SU-DHL-6 (cell line): Measurements from ENCODE around the gene OR52E5.

Experiments
- EZH2phosphoT487 ChIP-seq: fragments of 200-600 bp; sonication (generic), shearing (Covaris generic); conservative IDR thresholded peaks from 2 replicates; pipeline ENCODE4 v1.6.1; 2018; ENCODE audit warnings: mild to moderate bottlenecking, antibody characterized with exemption, low read length, moderate library complexity, mixed read lengths
- TF ChIP-seq, protein P1 (sequence below): fragments of 200-600 bp; sonication (generic); IDR thresholded peaks from one replicate; pipeline ENCODE4 v1.5.1; 2017; ENCODE audit warnings: antibody characterized with exemption, mild to moderate bottlenecking, low read length, moderate library complexity; ENCODE audit not compliant: insufficient read depth, poor library complexity, severe bottlenecking

DNA sequence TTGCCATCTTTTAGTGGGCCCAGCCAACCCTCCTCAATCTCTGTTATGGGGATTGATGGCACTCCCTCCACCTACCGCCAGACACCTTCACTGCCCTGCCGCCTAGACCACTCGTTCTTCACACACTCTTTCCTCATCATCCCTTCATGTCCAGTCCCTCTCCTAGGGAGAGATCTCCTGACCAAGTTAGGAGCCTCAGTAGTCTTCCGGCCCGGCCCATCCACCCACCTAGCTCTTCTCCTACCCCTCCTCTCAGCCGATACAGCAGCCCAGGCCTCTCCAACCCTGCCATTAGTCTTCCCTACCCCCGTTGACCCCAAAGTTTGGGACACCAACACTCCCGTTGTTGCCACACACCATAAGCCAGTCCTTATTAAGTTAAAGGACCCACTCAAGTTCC lies 38.1 kb downstream of the OR52E5 start:
- TF ChIP-seq, protein P1, sequence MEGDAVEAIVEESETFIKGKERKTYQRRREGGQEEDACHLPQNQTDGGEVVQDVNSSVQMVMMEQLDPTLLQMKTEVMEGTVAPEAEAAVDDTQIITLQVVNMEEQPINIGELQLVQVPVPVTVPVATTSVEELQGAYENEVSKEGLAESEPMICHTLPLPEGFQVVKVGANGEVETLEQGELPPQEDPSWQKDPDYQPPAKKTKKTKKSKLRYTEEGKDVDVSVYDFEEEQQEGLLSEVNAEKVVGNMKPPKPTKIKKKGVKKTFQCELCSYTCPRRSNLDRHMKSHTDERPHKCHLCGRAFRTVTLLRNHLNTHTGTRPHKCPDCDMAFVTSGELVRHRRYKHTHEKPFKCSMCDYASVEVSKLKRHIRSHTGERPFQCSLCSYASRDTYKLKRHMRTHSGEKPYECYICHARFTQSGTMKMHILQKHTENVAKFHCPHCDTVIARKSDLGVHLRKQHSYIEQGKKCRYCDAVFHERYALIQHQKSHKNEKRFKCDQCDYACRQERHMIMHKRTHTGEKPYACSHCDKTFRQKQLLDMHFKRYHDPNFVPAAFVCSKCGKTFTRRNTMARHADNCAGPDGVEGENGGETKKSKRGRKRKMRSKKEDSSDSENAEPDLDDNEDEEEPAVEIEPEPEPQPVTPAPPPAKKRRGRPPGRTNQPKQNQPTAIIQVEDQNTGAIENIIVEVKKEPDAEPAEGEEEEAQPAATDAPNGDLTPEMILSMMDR, result no peak
- TF ChIP-seq EZH2phosphoT487, result no peak
